H9 (cell line): ENCODE results near the gene LCNL1. TPM values are rescaled to one million over a fixed set of nuclear protein-coding genes. Genes with fewer than 3 reads are reported as not detected.

ENCODE experiments used
- DNase-seq: peaks from one replicate; pipeline ENCODE4 v3.0.0-alpha.2; 2017
- H2AFZ ChIP-seq: one replicate; pipeline ENCODE4 v1.6.1; 2013; ENCODE audit warnings: mild to moderate bottlenecking, low read length, control low read depth, moderate library complexity
- H2AK5ac ChIP-seq: 2 replicates; pipeline ENCODE4 v1.6.1; 2013; ENCODE audit warnings: low read length, control low read depth, mixed read lengths; ENCODE audit not compliant: insufficient read length
- H2BK120ac ChIP-seq: one replicate; pipeline ENCODE4 v1.6.1; 2013; ENCODE audit warnings: low read depth, mild to moderate bottlenecking, low read length, control low read depth, inconsistent platforms; ENCODE audit not compliant: poor library complexity, severe bottlenecking
- H2BK12ac ChIP-seq: 2 replicates; pipeline ENCODE4 v1.6.1; 2013; ENCODE audit warnings: low read length, control low read depth, mixed read lengths, low read depth; ENCODE audit not compliant: insufficient read length
- H2BK15ac ChIP-seq: 2 replicates; pipeline ENCODE4 v1.6.1; 2013; ENCODE audit warnings: low read depth, low read length, control low read depth
- H2BK20ac ChIP-seq: one replicate; pipeline ENCODE4 v1.6.1; 2013; ENCODE audit warnings: low read depth, mild to moderate bottlenecking, low read length, control low read depth, inconsistent platforms; ENCODE audit not compliant: poor library complexity, severe bottlenecking
- H2BK5ac ChIP-seq: 2 replicates; pipeline ENCODE4 v1.6.1; 2013; ENCODE audit warnings: low read length, control low read depth, mixed read lengths; ENCODE audit not compliant: insufficient read length
- H3K14ac ChIP-seq: 2 replicates; pipeline ENCODE4 v1.6.1; 2013; ENCODE audit warnings: low read length, control low read depth; ENCODE audit not compliant: insufficient read depth
- H3K18ac ChIP-seq: 2 replicates; pipeline ENCODE4 v1.6.1; 2013; ENCODE audit warnings: low read depth, mild to moderate bottlenecking, mixed read lengths, low read length, control low read depth; ENCODE audit not compliant: insufficient read length
- H3K23ac ChIP-seq: 2 replicates; pipeline ENCODE4 v1.6.1; 2013; ENCODE audit warnings: low read length, control low read depth, mixed read lengths, low read depth; ENCODE audit not compliant: insufficient read length
- H3K23me2 ChIP-seq: 2 replicates; pipeline ENCODE4 v1.6.1; 2013; ENCODE audit warnings: low read depth, mild to moderate bottlenecking, mixed read lengths, low read length, control low read depth; ENCODE audit not compliant: insufficient read length, poor library complexity, severe bottlenecking
- H3K27ac ChIP-seq: 2 replicates; pipeline ENCODE4 v1.5.1; 2013; ENCODE audit warnings: low read length, control low read depth, mixed read lengths, low read depth; ENCODE audit not compliant: insufficient read length
- H3K27me3 ChIP-seq: 2 replicates; pipeline ENCODE4 v1.6.1; 2013; ENCODE audit warnings: low read length, control low read depth, inconsistent platforms; ENCODE audit not compliant: insufficient read depth
- H3K4ac ChIP-seq: 2 replicates; pipeline ENCODE4 v1.6.1; 2013; ENCODE audit warnings: low read depth, mild to moderate bottlenecking, control low read depth, inconsistent platforms, low read length, moderate library complexity
- H3K4me1 ChIP-seq: 2 replicates; pipeline ENCODE4 v1.6.1; 2013; ENCODE audit warnings: low read length, control low read depth, inconsistent platforms; ENCODE audit not compliant: insufficient read depth
- H3K4me2 ChIP-seq: 2 replicates; pipeline ENCODE4 v1.6.1; 2013; ENCODE audit warnings: low read length, control low read depth, mixed read lengths; ENCODE audit not compliant: insufficient read length, insufficient read depth
- H3K56ac ChIP-seq: 2 replicates; pipeline ENCODE4 v1.6.1; 2013; ENCODE audit warnings: low read depth, mild to moderate bottlenecking, mixed read lengths, low read length, control low read depth; ENCODE audit not compliant: insufficient read length
- H3K79me1 ChIP-seq: 2 replicates; pipeline ENCODE4 v1.6.1; 2013; ENCODE audit warnings: low read depth, mild to moderate bottlenecking, moderate library complexity, low read length, control low read depth, inconsistent platforms; ENCODE audit not compliant: insufficient read depth, poor library complexity, severe bottlenecking
- H3K79me2 ChIP-seq: 2 replicates; pipeline ENCODE4 v1.6.1; 2013; ENCODE audit warnings: low read length, control low read depth, inconsistent platforms; ENCODE audit not compliant: insufficient read depth
- H3K9ac ChIP-seq: 2 replicates; pipeline ENCODE4 v1.6.1; 2013; ENCODE audit warnings: low read length, control low read depth, mixed read lengths; ENCODE audit not compliant: insufficient read length; ENCODE audit errors: extremely low read depth
- H3K9me3 ChIP-seq: one replicate; pipeline ENCODE4 v1.6.1; 2013; ENCODE audit warnings: low read depth, low read length, inconsistent platforms; ENCODE audit not compliant: control insufficient read depth
- H3T11ph ChIP-seq: one replicate; pipeline ENCODE4 v1.6.1; 2013; ENCODE audit warnings: mild to moderate bottlenecking, low read length, control low read depth, inconsistent platforms
- H4K20me1 ChIP-seq: one replicate; pipeline ENCODE4 v1.6.1; 2013; ENCODE audit not compliant: control insufficient read depth, insufficient read length, insufficient read depth
- H4K5ac ChIP-seq: 2 replicates; pipeline ENCODE4 v1.6.1; 2013; ENCODE audit warnings: low read depth, mild to moderate bottlenecking, mixed read lengths, low read length, control low read depth; ENCODE audit not compliant: insufficient read length
- H4K8ac ChIP-seq: replicated peaks from 2 replicates; pipeline ENCODE4 v1.6.1; 2013; ENCODE audit warnings: low read length, control low read depth, mixed read lengths, low read depth; ENCODE audit not compliant: insufficient read length
- H4K91ac ChIP-seq: 2 replicates; pipeline ENCODE4 v1.6.1; 2013; ENCODE audit warnings: low read depth, mild to moderate bottlenecking, moderate library complexity, mixed read lengths, low read length, control low read depth; ENCODE audit not compliant: insufficient read length
- H3K27ac Mint-ChIP-seq, 3 experiments: 2 replicates in 2 of 3; 3 replicates in 1 of 3; pipeline ENCODE4 v1.8.0; 2020 to 2021; ENCODE audit warnings: mixed read lengths in 3 of 3, mild to moderate bottlenecking in 1 of 3, moderate library complexity in 1 of 3
- H3K27me3 Mint-ChIP-seq: 2 replicates; pipeline ENCODE4 v1.8.0; 2021; ENCODE audit warnings: low read depth, mild to moderate bottlenecking, moderate library complexity, mixed read lengths
- H3K36me3 Mint-ChIP-seq, 3 experiments: 2 replicates in 2 of 3; 3 replicates in 1 of 3; pipeline ENCODE4 v1.8.0; 2020 to 2021; ENCODE audit warnings: low read depth in 3 of 3, mixed read lengths in 3 of 3; ENCODE audit not compliant: insufficient read depth in 1 of 3
- H3K4me1 Mint-ChIP-seq, 2 experiments: 2 replicates each; pipeline ENCODE4 v1.8.0; 2020; ENCODE audit warnings: mixed read lengths in 2 of 2
- H3K4me3 Mint-ChIP-seq, 2 experiments: 2 replicates in 1 of 2; 3 replicates in 1 of 2; pipeline ENCODE4 v1.8.0; 2020 to 2021; ENCODE audit warnings: mild to moderate bottlenecking in 2 of 2, mixed read lengths in 2 of 2, moderate library complexity in 1 of 2
- H3K9me3 Mint-ChIP-seq, 2 experiments: 2 replicates in 1 of 2; 3 replicates in 1 of 2; pipeline ENCODE4 v1.8.0; 2020; ENCODE audit warnings: mild to moderate bottlenecking in 2 of 2, mixed read lengths in 2 of 2, moderate library complexity in 1 of 2
- CTCF ChIP-seq: fragments of 200-600 bp; sonication (generic); conservative IDR thresholded peaks from 3 replicates; pipeline ENCODE4 v1.8.0; 2021; ENCODE audit warnings: antibody characterized with exemption, mild to moderate bottlenecking
- WGBS: extraction: QIAGEN DNeasy Blood & Tissue Kit; methylation state at CpG from one replicate; pipeline ENCODE4 v1.1.7; 2013; ENCODE audit warnings: missing lambda C conversion rate, low lambda C conversion rate, mixed read lengths; ENCODE audit not compliant: insufficient read length; ENCODE audit errors: extremely low coverage; 5-methylcytosine and 5-hydroxymethylcytosine counted together
- total RNA-seq: library from RNA; stranded (reverse); gene quantifications from 2 replicates; pipeline ENCODE4 v1.2.1, GENCODE V29; 2021

The LCNL1 gene
- total RNA-seq, 1 experiment from 2014 or later = 0.20 TPM

GRCh38 chr9:137014166-137014565 lies 31.4 kb downstream of the LCNL1 start:
- no peak overlapping the region for H4K8ac ChIP-seq
- H3K23me2 ChIP-seq = no peaks in the 10 kb centered on the region
- H3K79me2 ChIP-seq = no peaks in the 10 kb centered on the region
- no peak overlapping the region for H2AFZ ChIP-seq
- no peak overlapping the region for H2BK20ac ChIP-seq
- no peak overlapping the region for H3K4me2 ChIP-seq
- no peak overlapping the region for H3T11ph ChIP-seq
- Mint-ChIP-seq H3K27ac (no peak overlapping the region), H3K4me1 (no peaks in the 10 kb centered on the region; a peak in 1 of 4 replicates), H3K4me3 (no peak overlapping the region), H3K27me3 (no peaks in the 10 kb centered on the region; the same call in 1 of the 2 replicates), H3K36me3 (peaks cover 4 to 13% (median 8%) of the 10 kb centered on the region in 3 experiments; a peak in 5 of 7 replicates), H3K9me3 (no peaks in the 10 kb centered on the region)
- H3K14ac ChIP-seq = no peak overlapping the region
- H2BK5ac ChIP-seq = no peak overlapping the region
- no peaks in the 10 kb centered on the region for H3K9me3 ChIP-seq
- H3K18ac ChIP-seq = no peak overlapping the region
- no peak overlapping the region for H3K4ac ChIP-seq
- H2BK12ac ChIP-seq = no peak overlapping the region
- H4K5ac ChIP-seq = no peak overlapping the region
- peaks cover 2% of the 10 kb centered on the region for H4K20me1 ChIP-seq
- DNase-seq = no peak
- TF ChIP-seq CTCF = no peak
- no peak overlapping the region for H3K23ac ChIP-seq
- H3K9ac ChIP-seq = no peak overlapping the region
- WGBS = no CpG with 5 or more reads among the region's 23 CpGs
- H3K79me1 ChIP-seq = no peaks in the 10 kb centered on the region
- no peak overlapping the region for H3K56ac ChIP-seq
- H2BK120ac ChIP-seq = no peak overlapping the region
- H3K27ac ChIP-seq = no peak overlapping the region
- H3K4me1 ChIP-seq = no peaks in the 10 kb centered on the region
- no peak overlapping the region for H4K91ac ChIP-seq
- H2BK15ac ChIP-seq = no peak overlapping the region
- H2AK5ac ChIP-seq = no peak overlapping the region
- H3K27me3 ChIP-seq = no peaks in the 10 kb centered on the region
